Measurements from ENCODE around the gene TCIRG1. TPM values are rescaled to one million over a fixed set of nuclear protein-coding genes. Genes with fewer than 3 reads are reported as not detected.

The TCIRG1 gene
- total and polyA plus RNA-seq, 7 experiments from 2014 or later = 27.3 to 381 (median 167) TPM

GRCh38 chr11:68037411-68038225 is 1.2 kb upstream of the TCIRG1 start:
- ChIA-PET POLR2A (interaction anchor here (0.7 to 1.1 kb wide), 4 partner anchors 8 to 416 kb away, joined by 3 read pairs; no protein-coding TSS in a partner anchor), CTCF (no interaction called here)
- no peaks in the 10 kb centered on the region for H3K27me3 Mint-ChIP-seq
- no peaks in the 10 kb centered on the region for H3K27me3 ChIP-seq (ENCODE audit: control insufficient read depth in 2 of 2, insufficient read depth in 2 of 2, low read length in 2 of 2)
- intact Hi-C loops (cut with micrococcal nuclease) = loop anchor here (1.0 to 10.0 kb wide), 4 partner anchors 82 to 237 kb away; partner anchors contain the start of genes C11orf24 (in 1 of the 2), CHKA (in 1 of the 2) and KMT5B (in 1 of the 2)
- H3K4me1 Mint-ChIP-seq = peaks cover 14 to 30% (median 25%) of the 10 kb centered on the region in 7 donors
- peak overlapping the region; percentile 43 to 87 (median 77) for H3K27ac Mint-ChIP-seq
- peaks cover 0 to 38% (median 0%) of the 10 kb centered on the region in 3 experiments for H3K36me3 ChIP-seq (ENCODE audit: control insufficient read depth in 2 of 3, insufficient read depth in 3 of 3, low read length in 3 of 3)
- no peak for ATAC-seq
- H3K4me1 ChIP-seq (ENCODE audit: control insufficient read depth in 2 of 2, insufficient read depth in 2 of 2, low read length in 2 of 2) = peaks cover 8 to 20% of the 10 kb centered on the region in 2 donors
- peak overlapping the region; percentile 88 for H3K27ac ChIP-seq (ENCODE audit: low read depth, low read length)
- no peaks in the 10 kb centered on the region for H3K9me3 ChIP-seq (ENCODE audit: control insufficient read depth in 2 of 3, low read length in 3 of 3)
- no peak for DNase-seq
- H3K36me3 Mint-ChIP-seq = peaks cover 0 to 9% (median 0%) of the 10 kb centered on the region in 5 donors
- no peak overlapping the region for H3K4me3 ChIP-seq (ENCODE audit: low read length)
- no peaks in the 10 kb centered on the region for H3K9me3 Mint-ChIP-seq
- H3K4me3 Mint-ChIP-seq = peak overlapping the region in 8 of 10 donors; percentile 15 to 93 (median 44)

GRCh38 chr11:68038226-68038717 is 553 bp upstream of the TCIRG1 start:
- Histone ChIP-seq H3K4me3 (ENCODE audit: low read length) (peak overlapping the region; percentile 84), H3K27ac (ENCODE audit: low read depth, low read length) (peak overlapping the region; percentile 88), H3K4me1 (ENCODE audit: control insufficient read depth in 2 of 2, insufficient read depth in 2 of 2, low read length in 2 of 2) (peaks cover 8 to 20% of the 10 kb centered on the region in 2 donors), H3K27me3 (ENCODE audit: control insufficient read depth in 2 of 2, insufficient read depth in 2 of 2, low read length in 2 of 2) (no peaks in the 10 kb centered on the region), H3K9me3 (ENCODE audit: control insufficient read depth in 2 of 3, low read length in 3 of 3) (no peaks in the 10 kb centered on the region), H3K36me3 (ENCODE audit: control insufficient read depth in 2 of 3, insufficient read depth in 3 of 3, low read length in 3 of 3) (peaks cover 0 to 38% (median 0%) of the 10 kb centered on the region in 3 experiments)
- Mint-ChIP-seq H3K4me1 (peaks cover 14 to 30% (median 25%) of the 10 kb centered on the region in 7 donors), H3K27me3 (no peaks in the 10 kb centered on the region), H3K27ac (peak overlapping the region in 7 of 9 donors; percentile 8 to 93 (median 59)), H3K9me3 (no peaks in the 10 kb centered on the region), H3K4me3 (peak overlapping the region in 8 of 10 donors; percentile 38 to 94 (median 90)), H3K36me3 (peaks cover 0 to 9% (median 0%) of the 10 kb centered on the region in 5 donors)
- DNase-seq (no peak), ATAC-seq (no peak)
- ChIA-PET POLR2A (interaction anchor here (0.7 to 1.0 kb wide), 3 partner anchors 8 to 417 kb away, joined by 3 read pairs; no protein-coding TSS in a partner anchor), CTCF (no interaction called here)
- intact Hi-C loops (cut with micrococcal nuclease) = loop anchor here in 1 of 2 donors (2.0 to 10.0 kb wide), 3 partner anchors 83 to 237 kb away; partner anchors contain the start of genes C11orf24, CHKA and KMT5B

GRCh38 chr11:68039526-68040086 is 781 bp downstream of the TCIRG1 start:
- DNase-seq = no peak
- POLR2A ChIA-PET = interaction anchor here (0.5 to 1.2 kb wide), 4 partner anchors 8 to 510 kb away, joined by 3 to 6 read pairs (median 3); partner anchors contain the start of gene NDUFS8
- peak overlapping the region; percentile 88 for H3K27ac ChIP-seq (ENCODE audit: low read depth, low read length)
- Mint-ChIP-seq H3K27me3 (no peaks in the 10 kb centered on the region), H3K4me3 (peak overlapping the region; percentile 87 to 94 (median 90)), H3K36me3 (peaks cover 0 to 2% (median 0%) of the 10 kb centered on the region in 5 donors), H3K4me1 (peaks cover 14 to 30% (median 25%) of the 10 kb centered on the region in 7 donors), H3K27ac (peak overlapping the region; percentile 92 to 98 (median 94)), H3K9me3 (no peaks in the 10 kb centered on the region)
- intact Hi-C loops (cut with micrococcal nuclease) = loop anchor here (1.0 to 10.0 kb wide), 6 partner anchors 9 to 421 kb away; partner anchors contain the start of genes CHKA (in 2 of the 2), NDUFS8 (in 2 of the 2), C11orf24 (in 1 of the 2) and KMT5B (in 1 of the 2)
- peaks cover 0 to 38% (median 0%) of the 10 kb centered on the region in 3 experiments for H3K36me3 ChIP-seq (ENCODE audit: control insufficient read depth in 2 of 3, insufficient read depth in 3 of 3, low read length in 3 of 3)
- H3K4me3 ChIP-seq (ENCODE audit: low read length) = peak overlapping the region; percentile 84
- no peaks in the 10 kb centered on the region for H3K27me3 ChIP-seq (ENCODE audit: control insufficient read depth in 2 of 2, insufficient read depth in 2 of 2, low read length in 2 of 2)
- ATAC-seq = peak; percentile 1
- H3K9me3 ChIP-seq (ENCODE audit: control insufficient read depth in 2 of 3, low read length in 3 of 3) = no peaks in the 10 kb centered on the region
- CTCF ChIA-PET = no interaction called here
- H3K4me1 ChIP-seq (ENCODE audit: control insufficient read depth in 2 of 2, insufficient read depth in 2 of 2, low read length in 2 of 2) = peaks cover 8 to 20% of the 10 kb centered on the region in 2 donors

- Histone ChIP-seq H3K4me1 (ENCODE audit: control insufficient read depth in 2 of 2, insufficient read depth in 2 of 2, low read length in 2 of 2) (peaks cover 8 to 19% of the 10 kb centered on the region in 2 donors), H3K27me3 (ENCODE audit: control insufficient read depth in 2 of 2, insufficient read depth in 2 of 2, low read length in 2 of 2) (no peaks in the 10 kb centered on the region), H3K9me3 (ENCODE audit: control insufficient read depth in 2 of 3, low read length in 3 of 3) (no peaks in the 10 kb centered on the region), H3K36me3 (ENCODE audit: control insufficient read depth in 2 of 3, insufficient read depth in 3 of 3, low read length in 3 of 3) (peaks cover 0 to 39% (median 0%) of the 10 kb centered on the region in 3 experiments), H3K4me3 (ENCODE audit: low read length) (peak overlapping the region; percentile 84), H3K27ac (ENCODE audit: low read depth, low read length) (peak overlapping the region; percentile 88)
- no peaks in the 10 kb centered on the region for H3K27me3 Mint-ChIP-seq
- no peaks in the 10 kb centered on the region for H3K9me3 Mint-ChIP-seq
- intact Hi-C loops (cut with micrococcal nuclease) = loop anchor here (1.0 kb wide), 3 partner anchors 10 to 420 kb away; partner anchors contain the start of genes CHKA (in 1 of the 2), NDUFS8 (in 1 of the 2) and PPP6R3 (in 1 of the 2)
- ChIA-PET CTCF (no interaction called here), POLR2A (interaction anchor here (0.6 to 1.1 kb wide), 4 partner anchors 9 to 231 kb away, joined by 3 read pairs; no protein-coding TSS in a partner anchor)
- DNase-seq = peak; percentile 42 to 63 (median 55)
- H3K4me3 Mint-ChIP-seq = peak overlapping the region; percentile 87 to 94 (median 90)
- ATAC-seq = peak; percentile 49
- H3K36me3 Mint-ChIP-seq = peaks cover 0 to 4% (median 0%) of the 10 kb centered on the region in 5 donors
- H3K27ac Mint-ChIP-seq = peak overlapping the region; percentile 92 to 98 (median 94)
- H3K4me1 Mint-ChIP-seq = peaks cover 14 to 30% (median 25%) of the 10 kb centered on the region in 7 donors
These were observed 1.5 kb downstream of the TCIRG1 start for GRCh38 chr11:68040101-68040956.

- peak overlapping the region; percentile 84 for H3K4me3 ChIP-seq (ENCODE audit: low read length)
- Mint-ChIP-seq H3K4me3 (peak overlapping the region; percentile 87 to 94 (median 90)), H3K9me3 (no peaks in the 10 kb centered on the region), H3K4me1 (peaks cover 14 to 30% (median 22%) of the 10 kb centered on the region in 7 donors), H3K27me3 (no peaks in the 10 kb centered on the region), H3K27ac (peak overlapping the region; percentile 92 to 98 (median 94)), H3K36me3 (peaks cover 0 to 4% (median 0%) of the 10 kb centered on the region in 5 donors)
- no peak for ATAC-seq
- H3K4me1 ChIP-seq (ENCODE audit: control insufficient read depth in 2 of 2, insufficient read depth in 2 of 2, low read length in 2 of 2) = peaks cover 8 to 17% of the 10 kb centered on the region in 2 donors
- no peaks in the 10 kb centered on the region for H3K9me3 ChIP-seq (ENCODE audit: control insufficient read depth in 2 of 3, low read length in 3 of 3)
- intact Hi-C loops (cut with micrococcal nuclease) = loop anchor here (1.0 kb wide), 3 partner anchors 11 to 419 kb away; partner anchors contain the start of genes CHKA (in 1 of the 2), NDUFS8 (in 1 of the 2) and PPP6R3 (in 1 of the 2)
- H3K27ac ChIP-seq (ENCODE audit: low read depth, low read length) = peak overlapping the region; percentile 88
- H3K36me3 ChIP-seq (ENCODE audit: control insufficient read depth in 2 of 3, insufficient read depth in 3 of 3, low read length in 3 of 3) = peaks cover 0 to 42% (median 0%) of the 10 kb centered on the region in 3 experiments
- ChIA-PET CTCF (interaction anchor here (0.6 kb wide), 1 partner anchor 977 kb away, joined by 3 read pairs; no protein-coding TSS in a partner anchor), POLR2A (interaction anchor here (0.6 to 1.2 kb wide), 5 partner anchors 9 to 230 kb away, joined by 3 to 4 read pairs (median 3); no protein-coding TSS in a partner anchor)
- DNase-seq = no peak
- H3K27me3 ChIP-seq (ENCODE audit: control insufficient read depth in 2 of 2, insufficient read depth in 2 of 2, low read length in 2 of 2) = no peaks in the 10 kb centered on the region
These were observed 2.2 kb downstream of the TCIRG1 start for GRCh38 chr11:68040957-68041591.

Measured in naive thymus-derived CD4-positive, alpha-beta T cell (primary cell).